ENCODE measurements around the gene TEKT5. TPM values are rescaled to one million over a fixed set of nuclear protein-coding genes. Genes with fewer than 3 reads are reported as not detected.
"Not testable (repeated sequence)": the region's sequence is repeated elsewhere in the genome, so short reads cannot be mapped to it uniquely, and the experiment has no call there.

TEKT5 gene
- total RNA-seq, 2 donors from 2014 or later: not detected

- WGBS, 2 donors: 62 to 79% methylated on average over 29 of the region's 29 CpGs
- Histone ChIP-seq H3K9me3 (no peaks in the 10 kb centered on the region), H3K4me1 (no peaks in the 10 kb centered on the region), H3K4me3 (no peak overlapping the region), H3K36me3 (replicated peaks in 1 of 2; ENCODE audit: insufficient read depth in 1 of 2, low read depth in 2 of 2) (no peaks in the 10 kb centered on the region), H3K27me3 (no peaks in the 10 kb centered on the region), H3K27ac (no peak overlapping the region)
- no peak for ATAC-seq
- TF ChIP-seq POLR2A (IDR thresholded peaks at IDR 0.05) (no peak), CTCF (IDR thresholded peaks at IDR 0.05) (no peak)
- intact Hi-C loops (cut with DNase I): no loop called here
- no peak for DNase-seq
These were observed 13.1 kb downstream of the TEKT5 start for GRCh38 chr16:10681310-10682308.

- Histone ChIP-seq H3K36me3 (replicated peaks in 1 of 2; ENCODE audit: insufficient read depth in 1 of 2, low read depth in 2 of 2) (no peaks in the 10 kb centered on the region), H3K4me1 (no peaks in the 10 kb centered on the region), H3K4me3 (no peak overlapping the region), H3K27me3 (no peaks in the 10 kb centered on the region), H3K27ac (no peak overlapping the region), H3K9me3 (no peaks in the 10 kb centered on the region)
- TF ChIP-seq POLR2A (IDR thresholded peaks at IDR 0.05) (no peak), CTCF (IDR thresholded peaks at IDR 0.05) (no peak)
- ATAC-seq (no peak), DNase-seq (no peak)
- intact Hi-C loops (cut with DNase I): no loop called here
These were observed 14.8 kb downstream of the TEKT5 start for GRCh38 chr16:10679921-10680320.

GRCh38 chr16:10679441-10679840, 15.3 kb downstream of the TEKT5 start:
- H3K27me3 ChIP-seq; H3K4me1 ChIP-seq; H3K4me3 ChIP-seq; ATAC-seq; H3K27ac ChIP-seq; intact Hi-C loops (cut with DNase I); DNase-seq; H3K36me3 ChIP-seq (replicated peaks in 1 of 2; ENCODE audit: insufficient read depth in 1 of 2, low read depth in 2 of 2); H3K9me3 ChIP-seq: not testable (repeated sequence)
- 76 to 85% methylated on average over 7 of the region's 7 CpGs for WGBS, 2 donors

- no peaks in the 10 kb centered on the region for H3K4me1 ChIP-seq
- no peak for ATAC-seq
- TF ChIP-seq CTCF (IDR thresholded peaks at IDR 0.05) (no peak), POLR2A (IDR thresholded peaks at IDR 0.05) (no peak)
- no peaks in the 10 kb centered on the region for H3K36me3 ChIP-seq (replicated peaks in 1 of 2; ENCODE audit: insufficient read depth in 1 of 2, low read depth in 2 of 2)
- whole genome bisulfite sequencing, 2 donors: 53 to 80% methylated on average over 2 of the region's 2 CpGs
- H3K4me3 ChIP-seq: no peak overlapping the region
- H3K27me3 ChIP-seq: no peaks in the 10 kb centered on the region
- H3K27ac ChIP-seq: no peak overlapping the region
- intact Hi-C loops (cut with DNase I): no loop called here
- no peak for DNase-seq
- H3K9me3 ChIP-seq: no peaks in the 10 kb centered on the region
These were observed 16.1 kb downstream of the TEKT5 start for GRCh38 chr16:10678655-10679054.

GRCh38 chr16:10676284-10676683, 18.4 kb downstream of the TEKT5 start:
- Histone ChIP-seq H3K36me3 (replicated peaks in 1 of 2; ENCODE audit: insufficient read depth in 1 of 2, low read depth in 2 of 2) (no peaks in the 10 kb centered on the region), H3K4me3 (no peak overlapping the region), H3K27me3 (no peaks in the 10 kb centered on the region), H3K9me3 (no peaks in the 10 kb centered on the region), H3K4me1 (no peaks in the 10 kb centered on the region), H3K27ac (no peak overlapping the region)
- TF ChIP-seq CTCF (IDR thresholded peaks at IDR 0.05) (no peak), POLR2A (IDR thresholded peaks at IDR 0.05) (no peak)
- DNase-seq (no peak), ATAC-seq (no peak)
- intact Hi-C loops (cut with DNase I): no loop called here
- WGBS, 2 donors: 86 to 88% methylated on average over 4 to 6 of the region's 6 CpGs

Measured in body of pancreas (tissue), 4 donors.